ENCODE data around the gene PC. TPM values are rescaled to one million over a fixed set of nuclear protein-coding genes. Genes with fewer than 3 reads are reported as not detected.

PC gene
- total and polyA plus RNA-seq, 2 donors (not counting 3 experiments of a cell fraction or from before 2014, with no cell fraction given), result 5.5 to 17.5 TPM

DNA sequence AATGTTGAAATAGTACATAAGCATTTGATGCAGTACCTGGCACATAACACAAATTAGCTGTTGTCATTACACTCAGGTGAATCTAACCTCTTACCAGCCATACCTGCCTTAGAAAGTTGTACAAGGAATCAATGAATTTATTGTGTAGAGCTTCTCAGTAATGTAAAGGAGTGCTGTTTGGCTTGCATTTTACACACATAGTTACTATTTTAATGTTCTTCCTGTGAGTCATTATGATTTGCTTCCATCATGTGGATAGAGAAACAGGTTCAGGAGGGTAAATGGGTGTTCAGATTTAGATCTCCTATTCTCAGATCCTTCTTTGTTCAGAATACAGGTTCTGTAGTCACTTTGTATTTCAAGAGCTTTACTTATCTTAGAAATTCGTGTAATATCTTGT is 142.5 kb downstream of the PC start:
- no peaks in the 10 kb centered on the region for H3K9me3 ChIP-seq (replicated peaks; ENCODE audit: control insufficient read depth, insufficient read depth, low read length)
- no peaks in the 10 kb centered on the region for H4K20me1 ChIP-seq (replicated peaks; ENCODE audit: control insufficient read depth, extremely low read depth, insufficient read depth, low read length)
- CTCF ChIA-PET, result interaction anchor here (1.0 to 1.7 kb wide), 6 partner anchors 9 to 73 kb away, joined by 3 to 7 read pairs (median 4); no protein-coding TSS in a partner anchor
- intact Hi-C loops (cut with micrococcal nuclease), result no loop called here
- no peaks in the 10 kb centered on the region for H3K79me2 ChIP-seq (ENCODE audit: control insufficient read depth, insufficient read depth, low read length)
- no peak overlapping the region for H3K4me2 ChIP-seq (ENCODE audit: insufficient read depth, low read length)
- no peaks in the 10 kb centered on the region for H3K27me3 ChIP-seq (ENCODE audit: control insufficient read depth in 2 of 2, insufficient read depth in 2 of 2, low read length in 2 of 2)
- FAIRE-seq (peak; percentile 50), DNase-seq (ENCODE audit: low read depth, low spot score) (peak; percentile 62)
- H3K27ac ChIP-seq (ENCODE audit: insufficient read depth, low read depth, low read length), result peak overlapping the region; percentile 3
- H2AFZ ChIP-seq (ENCODE audit: low read depth, low read length), result no peak overlapping the region
- no peaks in the 10 kb centered on the region for H3K9me1 ChIP-seq (replicated peaks; ENCODE audit: control insufficient read depth, extremely low read depth, insufficient read depth, low read length)
- no TSS peak for BruUV-seq (replicated peaks)
- peaks cover 13% of the 10 kb centered on the region for H3K4me1 ChIP-seq (ENCODE audit: control insufficient read depth, extremely low read depth, insufficient read depth, low read length)
- dilution Hi-C loops (cut with MboI; ENCODE audit: extremely low pct_ligation_motif_present, low sequenced_read_pairs), result no loop called here
- H3K4me3 ChIP-seq (replicated peaks in 1 of 3; ENCODE audit: insufficient read depth in 1 of 3, low read depth in 1 of 3, low read length in 3 of 3), result no peak overlapping the region
- H3K36me3 ChIP-seq (ENCODE audit: control insufficient read depth in 2 of 2, extremely low read depth in 1 of 2, insufficient read depth in 2 of 2, low read length in 2 of 2), result peaks cover 0 to 2% of the 10 kb centered on the region in 2 experiments
- H3K9ac ChIP-seq (replicated peaks; ENCODE audit: extremely low read depth, insufficient read depth, low read length), result no peak overlapping the region
- POLR2A ChIA-PET, result no interaction called here
- TF ChIP-seq GATA2 (IDR thresholded peaks at IDR 0.05; ENCODE audit: insufficient read depth, insufficient read length, low read depth, low read length), result peak; percentile 19
- no peak for TF ChIP-seq EZH2 (IDR thresholded peaks at IDR 0.05; ENCODE audit: borderline replicate concordance, low read depth, low read length, severe bottlenecking)
- peak; percentile 34 for TF ChIP-seq JUN (IDR thresholded peaks at IDR 0.05; ENCODE audit: borderline replicate concordance, insufficient read depth, insufficient read length, low read depth)
- peak; percentile 60 for TF ChIP-seq FOS (IDR thresholded peaks at IDR 0.05; ENCODE audit: borderline replicate concordance, insufficient read depth, low read length)

DNA sequence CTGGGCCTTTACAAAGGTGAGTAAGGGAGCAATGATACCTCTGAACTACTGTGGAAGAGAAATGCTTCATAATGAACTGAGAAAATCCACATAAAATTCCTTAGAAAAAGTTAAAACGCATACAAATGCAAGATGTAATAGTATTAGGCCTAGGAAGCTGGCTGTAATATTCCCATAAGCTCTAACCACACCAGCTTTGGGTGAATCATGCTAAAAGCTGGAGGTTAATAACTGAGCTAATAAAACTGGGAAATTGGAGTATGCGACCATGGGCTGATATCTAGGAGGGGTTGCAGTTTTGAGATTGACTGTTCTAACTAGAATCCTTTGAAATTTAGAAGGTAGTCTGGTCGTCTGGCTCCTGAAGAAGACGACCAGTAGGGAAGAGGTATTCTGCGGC is 143.5 kb downstream of the PC start:
- DNase-seq (ENCODE audit: low read depth, low spot score) (no peak), FAIRE-seq (no peak)
- intact Hi-C loops (cut with micrococcal nuclease), result loop anchor here (5.0 kb wide), 1 partner anchor 47 kb away; no protein-coding TSS in a partner anchor
- Histone ChIP-seq H3K4me1 (ENCODE audit: control insufficient read depth, extremely low read depth, insufficient read depth, low read length) (peaks cover 13% of the 10 kb centered on the region), H3K9ac (replicated peaks; ENCODE audit: extremely low read depth, insufficient read depth, low read length) (no peak overlapping the region), H3K27ac (ENCODE audit: insufficient read depth, low read depth, low read length) (no peak overlapping the region), H3K4me2 (ENCODE audit: insufficient read depth, low read length) (no peak overlapping the region), H3K36me3 (ENCODE audit: control insufficient read depth in 2 of 2, extremely low read depth in 1 of 2, insufficient read depth in 2 of 2, low read length in 2 of 2) (peaks cover 0 to 2% of the 10 kb centered on the region in 2 experiments), H3K9me3 (replicated peaks; ENCODE audit: control insufficient read depth, insufficient read depth, low read length) (no peaks in the 10 kb centered on the region), H3K79me2 (ENCODE audit: control insufficient read depth, insufficient read depth, low read length) (no peaks in the 10 kb centered on the region), H2AFZ (ENCODE audit: low read depth, low read length) (no peak overlapping the region), H3K9me1 (replicated peaks; ENCODE audit: control insufficient read depth, extremely low read depth, insufficient read depth, low read length) (no peaks in the 10 kb centered on the region), H4K20me1 (replicated peaks; ENCODE audit: control insufficient read depth, extremely low read depth, insufficient read depth, low read length) (no peaks in the 10 kb centered on the region), H3K27me3 (ENCODE audit: control insufficient read depth in 2 of 2, insufficient read depth in 2 of 2, low read length in 2 of 2) (no peaks in the 10 kb centered on the region), H3K4me3 (replicated peaks in 1 of 3; ENCODE audit: insufficient read depth in 1 of 3, low read depth in 1 of 3, low read length in 3 of 3) (no peak overlapping the region)
- ChIA-PET POLR2A (no interaction called here), CTCF (interaction anchor here (1.4 to 1.7 kb wide), 3 partner anchors 8 to 67 kb away, joined by 5 to 7 read pairs (median 5); no protein-coding TSS in a partner anchor)
- BruUV-seq (replicated peaks), result no TSS peak
- TF ChIP-seq MYC (IDR thresholded peaks at IDR 0.05; ENCODE audit: low read depth, low read length) (no peak), POLR2A (IDR thresholded peaks at IDR 0.05; ENCODE audit: low read depth, low read length) (no peak), GATA2 (IDR thresholded peaks at IDR 0.05; ENCODE audit: insufficient read depth, insufficient read length, low read depth, low read length) (no peak), EZH2 (IDR thresholded peaks at IDR 0.05; ENCODE audit: borderline replicate concordance, low read depth, low read length, severe bottlenecking) (no peak), FOS (IDR thresholded peaks at IDR 0.05; ENCODE audit: borderline replicate concordance, insufficient read depth, low read length) (no peak), JUN (IDR thresholded peaks at IDR 0.05; ENCODE audit: borderline replicate concordance, insufficient read depth, insufficient read length, low read depth) (no peak), POLR2AphosphoS5 (IDR thresholded peaks at IDR 0.05; ENCODE audit: insufficient read depth, low read depth, low read length) (no peak)
- TF ChIP-seq, protein P1, sequence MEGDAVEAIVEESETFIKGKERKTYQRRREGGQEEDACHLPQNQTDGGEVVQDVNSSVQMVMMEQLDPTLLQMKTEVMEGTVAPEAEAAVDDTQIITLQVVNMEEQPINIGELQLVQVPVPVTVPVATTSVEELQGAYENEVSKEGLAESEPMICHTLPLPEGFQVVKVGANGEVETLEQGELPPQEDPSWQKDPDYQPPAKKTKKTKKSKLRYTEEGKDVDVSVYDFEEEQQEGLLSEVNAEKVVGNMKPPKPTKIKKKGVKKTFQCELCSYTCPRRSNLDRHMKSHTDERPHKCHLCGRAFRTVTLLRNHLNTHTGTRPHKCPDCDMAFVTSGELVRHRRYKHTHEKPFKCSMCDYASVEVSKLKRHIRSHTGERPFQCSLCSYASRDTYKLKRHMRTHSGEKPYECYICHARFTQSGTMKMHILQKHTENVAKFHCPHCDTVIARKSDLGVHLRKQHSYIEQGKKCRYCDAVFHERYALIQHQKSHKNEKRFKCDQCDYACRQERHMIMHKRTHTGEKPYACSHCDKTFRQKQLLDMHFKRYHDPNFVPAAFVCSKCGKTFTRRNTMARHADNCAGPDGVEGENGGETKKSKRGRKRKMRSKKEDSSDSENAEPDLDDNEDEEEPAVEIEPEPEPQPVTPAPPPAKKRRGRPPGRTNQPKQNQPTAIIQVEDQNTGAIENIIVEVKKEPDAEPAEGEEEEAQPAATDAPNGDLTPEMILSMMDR (IDR thresholded peaks at IDR 0.05; ENCODE audit: extremely low read depth in 1 of 2, insufficient read depth in 1 of 2, low read depth in 1 of 2, low read length in 2 of 2), result no peak
- TF ChIP-seq, protein P2, sequence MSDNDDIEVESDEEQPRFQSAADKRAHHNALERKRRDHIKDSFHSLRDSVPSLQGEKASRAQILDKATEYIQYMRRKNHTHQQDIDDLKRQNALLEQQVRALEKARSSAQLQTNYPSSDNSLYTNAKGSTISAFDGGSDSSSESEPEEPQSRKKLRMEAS (IDR thresholded peaks at IDR 0.05; ENCODE audit: insufficient read depth, insufficient read length), result no peak
- dilution Hi-C loops (cut with MboI; ENCODE audit: extremely low pct_ligation_motif_present, low sequenced_read_pairs), result no loop called here

Measured in endothelial cell of umbilical vein (primary cell).